ENCODE results near the gene PPRC1. TPM values are rescaled to one million over a fixed set of nuclear protein-coding genes. Genes with fewer than 3 reads are reported as not detected.

Gene PPRC1
- total and polyA plus RNA-seq, 2 experiments from 2014 or later, result 9.8 to 23.7 TPM

DNA sequence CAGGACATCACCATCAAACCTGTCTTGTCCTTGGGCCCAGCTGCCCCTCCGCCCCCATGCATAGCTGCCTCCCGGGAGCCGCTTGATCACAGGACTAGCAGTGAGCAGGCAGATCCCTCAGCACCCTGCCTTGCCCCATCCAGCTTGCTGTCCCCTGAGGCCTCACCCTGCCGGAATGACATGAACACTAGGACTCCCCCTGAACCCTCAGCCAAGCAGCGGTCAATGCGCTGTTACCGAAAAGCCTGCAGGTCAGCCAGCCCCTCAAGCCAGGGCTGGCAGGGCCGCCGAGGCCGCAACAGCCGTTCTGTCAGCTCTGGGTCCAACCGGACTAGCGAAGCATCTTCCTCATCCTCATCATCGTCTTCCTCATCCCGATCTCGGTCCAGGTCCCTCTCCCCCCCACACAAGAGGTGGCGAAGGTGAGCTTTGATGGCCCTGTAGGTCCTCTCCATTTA, 14.2 kb downstream of the PPRC1 start:
- Histone ChIP-seq H4K20me1 (ENCODE audit: insufficient read depth, poor library complexity, severe bottlenecking) (no peaks in the 10 kb centered on the region), H3K79me2 (peaks cover 6% of the 10 kb centered on the region), H3K4me1 (ENCODE audit: insufficient read depth) (peaks cover 7% of the 10 kb centered on the region), H3K27me3 (no peaks in the 10 kb centered on the region), H3K4me3 (no peak overlapping the region), H3K9me2 (replicated peaks; ENCODE audit: insufficient read depth) (no peaks in the 10 kb centered on the region), H3K27ac (no peak overlapping the region), H3K9me3 (ENCODE audit: low read depth) (no peaks in the 10 kb centered on the region), H3K4me2 (no peak overlapping the region), H2AFZ (no peak overlapping the region), H3K36me3 (replicated peaks; ENCODE audit: insufficient read depth, low read depth) (peaks cover 9% of the 10 kb centered on the region)
- no peak for DNase-seq (ENCODE audit: low spot score)
- WGBS (ENCODE audit: low lambda C conversion rate, missing lambda C conversion rate), result 99% methylated on average over 17 of the region's 17 CpGs
- TF ChIP-seq EZH2phosphoT487 (IDR thresholded peaks at IDR 0.05; ENCODE audit: low read depth, severe bottlenecking, unreplicated experiment), result no peak
- no peak for TF ChIP-seq CTCF (IDR thresholded peaks at IDR 0.05; ENCODE audit: poor library complexity)
- no peak for TF ChIP-seq EZH2 (IDR thresholded peaks at IDR 0.05; ENCODE audit: borderline replicate concordance)

DNA sequence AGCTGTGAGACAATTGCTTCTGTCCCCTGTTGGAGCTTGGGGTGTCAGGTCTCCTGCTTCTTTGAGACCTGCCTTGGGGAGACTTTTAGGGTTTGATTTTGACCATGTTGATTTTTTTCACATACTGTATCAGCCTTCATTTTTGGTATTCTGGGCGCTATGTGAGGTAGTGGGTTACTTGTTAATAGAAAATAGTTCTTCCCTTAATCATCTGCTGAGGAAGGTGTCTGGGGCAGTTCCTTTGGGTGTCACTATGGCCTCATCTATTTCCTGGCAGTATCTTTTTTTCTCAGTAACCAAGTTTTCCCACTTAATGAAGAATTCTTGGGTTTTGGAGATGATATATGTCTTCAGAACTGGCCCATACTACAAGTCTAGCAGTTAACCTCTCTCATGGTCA, 14.7 kb downstream of the PPRC1 start:
- no peaks in the 10 kb centered on the region for H3K9me2 ChIP-seq (replicated peaks; ENCODE audit: insufficient read depth)
- H3K79me2 ChIP-seq, result peaks cover 6% of the 10 kb centered on the region
- peaks cover 9% of the 10 kb centered on the region for H3K36me3 ChIP-seq (replicated peaks; ENCODE audit: insufficient read depth, low read depth)
- H3K27ac ChIP-seq, result no peak overlapping the region
- no peaks in the 10 kb centered on the region for H3K27me3 ChIP-seq
- no peak for TF ChIP-seq EZH2phosphoT487 (IDR thresholded peaks at IDR 0.05; ENCODE audit: low read depth, severe bottlenecking, unreplicated experiment)
- no peak for TF ChIP-seq EZH2 (IDR thresholded peaks at IDR 0.05; ENCODE audit: borderline replicate concordance)
- TF ChIP-seq CTCF (IDR thresholded peaks at IDR 0.05; ENCODE audit: poor library complexity), result no peak
- 100% methylated on average over 1 of the region's 1 CpG for WGBS (ENCODE audit: low lambda C conversion rate, missing lambda C conversion rate)
- H3K9me3 ChIP-seq (ENCODE audit: low read depth), result no peaks in the 10 kb centered on the region
- H3K4me1 ChIP-seq (ENCODE audit: insufficient read depth), result peaks cover 7% of the 10 kb centered on the region
- no peak for DNase-seq (ENCODE audit: low spot score)
- no peak overlapping the region for H3K4me2 ChIP-seq
- H3K4me3 ChIP-seq, result no peak overlapping the region
- H2AFZ ChIP-seq, result no peak overlapping the region
- H4K20me1 ChIP-seq (ENCODE audit: insufficient read depth, poor library complexity, severe bottlenecking), result no peaks in the 10 kb centered on the region

- Histone ChIP-seq H3K36me3 (replicated peaks; ENCODE audit: insufficient read depth, low read depth) (peaks cover 9% of the 10 kb centered on the region), H3K9me3 (ENCODE audit: low read depth) (no peaks in the 10 kb centered on the region), H3K4me2 (no peak overlapping the region), H3K4me3 (no peak overlapping the region), H3K9me2 (replicated peaks; ENCODE audit: insufficient read depth) (no peaks in the 10 kb centered on the region), H4K20me1 (ENCODE audit: insufficient read depth, poor library complexity, severe bottlenecking) (peaks cover 5% of the 10 kb centered on the region), H3K4me1 (ENCODE audit: insufficient read depth) (peaks cover 11% of the 10 kb centered on the region), H3K79me2 (peaks cover 8% of the 10 kb centered on the region), H3K27ac (no peak overlapping the region), H3K27me3 (no peaks in the 10 kb centered on the region), H2AFZ (no peak overlapping the region)
- DNase-seq (ENCODE audit: low spot score), result no peak
- 96% methylated on average over 13 of the region's 13 CpGs for whole genome bisulfite sequencing (ENCODE audit: low lambda C conversion rate, missing lambda C conversion rate)
- no peak for TF ChIP-seq EZH2phosphoT487 (IDR thresholded peaks at IDR 0.05; ENCODE audit: low read depth, severe bottlenecking, unreplicated experiment)
- TF ChIP-seq EZH2 (IDR thresholded peaks at IDR 0.05; ENCODE audit: borderline replicate concordance), result no peak
These were observed 15.4 kb downstream of the PPRC1 start for GRCh38 chr10:102148275-102148674.

GRCh38 chr10:102150970-102151773, 18.3 kb downstream of the PPRC1 start:
- H3K4me2 ChIP-seq, result peak overlapping the region; percentile 69
- H3K9me3 ChIP-seq (ENCODE audit: low read depth), result no peaks in the 10 kb centered on the region
- H4K20me1 ChIP-seq (ENCODE audit: insufficient read depth, poor library complexity, severe bottlenecking), result peaks cover 11% of the 10 kb centered on the region
- H3K4me1 ChIP-seq (ENCODE audit: insufficient read depth), result peaks cover 12% of the 10 kb centered on the region
- peak overlapping the region; percentile 90 for H3K27ac ChIP-seq
- WGBS (ENCODE audit: low lambda C conversion rate, missing lambda C conversion rate), result 55% methylated on average over 3 of the region's 3 CpGs
- H3K27me3 ChIP-seq, result no peaks in the 10 kb centered on the region
- peak; percentile 25 for DNase-seq (ENCODE audit: low spot score)
- TF ChIP-seq EZH2 (IDR thresholded peaks at IDR 0.05; ENCODE audit: borderline replicate concordance) (no peak), EZH2phosphoT487 (IDR thresholded peaks at IDR 0.05; ENCODE audit: low read depth, severe bottlenecking, unreplicated experiment) (no peak), CTCF (IDR thresholded peaks at IDR 0.05; ENCODE audit: poor library complexity) (no peak)
- H2AFZ ChIP-seq, result no peak overlapping the region
- H3K4me3 ChIP-seq, result no peak overlapping the region
- no peaks in the 10 kb centered on the region for H3K9me2 ChIP-seq (replicated peaks; ENCODE audit: insufficient read depth)
- peaks cover 7% of the 10 kb centered on the region for H3K36me3 ChIP-seq (replicated peaks; ENCODE audit: insufficient read depth, low read depth)
- peaks cover 37% of the 10 kb centered on the region for H3K79me2 ChIP-seq

Data from hepatocyte (in vitro differentiated cells).